GM12878 (cell line): Measurements from ENCODE around the gene RAN. TPM values are rescaled to one million over a fixed set of nuclear protein-coding genes. Genes with fewer than 3 reads are reported as not detected.

ENCODE experiments used
- ATAC-seq: fragments of 200-7000 bp; cut with Tn5 transposase; 3 replicates; pipeline ENCODE4 v1.9.1; 2020; ENCODE audit warnings: mild to moderate bottlenecking, moderate library complexity
- BruUV-seq: library from RNA; stranded (reverse); fragments of 400-500 nt; replicated peaks from 2 replicates; lab custom pipeline; 2021; lab: Mats Ljungman, UMichigan
- CTCF ChIA-PET: fragments of 300-600 bp; sonication (Branson Sonifier 250); formaldehyde crosslinking; extraction: SDS; loops from one replicate; lab custom pipeline; 2021; ENCODE audit warnings: inconsistent platforms; lab: Yijun Ruan, JAX
- POLR2A ChIA-PET: fragments of 350-600 bp; formaldehyde crosslinking; extraction: SDS; loops from one replicate; lab custom pipeline; 2021; ENCODE audit warnings: inconsistent platforms; lab: Charles Lee
- RAD21 ChIA-PET: fragments of 300-600 bp; sonication (Branson Sonifier 250); formaldehyde crosslinking; loops from one replicate; lab custom pipeline; 2023; ENCODE audit warnings: antibody characterized with exemption; ENCODE audit not compliant: unreplicated experiment; lab: Charles Lee
- SMC1A ChIA-PET: fragments of 300-600 bp; sonication (Branson Sonifier 250); formaldehyde crosslinking; loops from one replicate; lab custom pipeline; 2023; ENCODE audit not compliant: unreplicated experiment, uncharacterized antibody; lab: Charles Lee
- DNase-seq: peaks from one replicate; pipeline ENCODE4 v3.0.0-alpha.2; 2011; ENCODE audit warnings: low read depth, low spot score
- FAIRE-seq: peaks from 3 replicates; lab custom pipeline; 2011; peaks lifted over from hg19 to GRCh38; lab: Jason Lieb, UNC
- H2AFZ ChIP-seq: 2 replicates; pipeline ENCODE4 v1.6.0; 2011; ENCODE audit warnings: low read depth, low read length, control low read depth; ENCODE audit not compliant: control insufficient read depth
- H3K27ac ChIP-seq: 2 replicates; pipeline ENCODE4 v1.5.1; 2011; ENCODE audit warnings: control low read depth; ENCODE audit not compliant: control insufficient read depth, insufficient read depth
- H3K27me3 ChIP-seq, 2 experiments: replicated peaks in 1 of 2; 2 replicates each; pipeline versions ENCODE4 v1.6.0 to v1.6.1; 2011; ENCODE audit warnings: low read length in 1 of 2; ENCODE audit not compliant: control insufficient read depth in 2 of 2, insufficient read depth in 2 of 2
- H3K36me3 ChIP-seq, 2 experiments: 2 replicates each; pipeline ENCODE4 v1.5.1; 2011; ENCODE audit warnings: low read length in 1 of 2; ENCODE audit not compliant: control insufficient read depth in 2 of 2, insufficient read depth in 2 of 2
- H3K4me1 ChIP-seq: 2 replicates; pipeline ENCODE4 v1.6.1; 2011; ENCODE audit warnings: mild to moderate bottlenecking, low read length, moderate library complexity, mixed read lengths; ENCODE audit not compliant: control insufficient read depth, insufficient read depth
- H3K4me2 ChIP-seq: 2 replicates; pipeline ENCODE4 v1.6.0; 2011; ENCODE audit warnings: control low read depth; ENCODE audit not compliant: control insufficient read depth, insufficient read depth
- H3K4me3 ChIP-seq: fragments of 200-600 bp; sonication (generic); 2 replicates; pipeline ENCODE4 v1.5.1; 2016
- H3K79me2 ChIP-seq: 2 replicates; pipeline ENCODE4 v1.6.0; 2011; ENCODE audit warnings: low read length; ENCODE audit not compliant: control insufficient read depth, insufficient read depth
- H3K9ac ChIP-seq: 2 replicates; pipeline ENCODE4 v1.8.0; 2011; ENCODE audit warnings: low read length, control low read depth, mixed read lengths; ENCODE audit not compliant: control insufficient read depth, insufficient read depth
- H3K9me3 ChIP-seq: replicated peaks from 3 replicates; pipeline ENCODE4 v1.5.1; 2011; ENCODE audit warnings: mild to moderate bottlenecking, low read length; ENCODE audit not compliant: control insufficient read depth, insufficient read depth
- H4K20me1 ChIP-seq: 2 replicates; pipeline ENCODE4 v1.6.0; 2011; ENCODE audit not compliant: control insufficient read depth, insufficient read depth
- BRCA1 ChIP-seq: IDR thresholded peaks from 2 replicates; pipeline ENCODE4 v1.6.1; 2011; ENCODE audit warnings: low read depth, low read length, improper control_type of control experiment
- CHD1 ChIP-seq: IDR thresholded peaks from 2 replicates; pipeline ENCODE4 v1.6.1; 2012; ENCODE audit warnings: low read depth, low read length, improper control_type of control experiment
- ETV6 ChIP-seq, 2 experiments: fragments of 450-650 bp in 1 of 2; IDR thresholded peaks in 1 of 2; conservative IDR thresholded peaks in 1 of 2; 2 replicates each; pipeline ENCODE4 v1.6.1; 2014; ENCODE audit warnings: antibody characterized with exemption in 1 of 2, borderline replicate concordance in 1 of 2, low read depth in 1 of 2, mild to moderate bottlenecking in 1 of 2, moderate library complexity in 1 of 2
- HSF1 ChIP-seq: fragments of 150-350 bp; IDR thresholded peaks from 2 replicates; pipeline ENCODE4 v1.6.1; 2014; ENCODE audit warnings: mild to moderate bottlenecking, low read depth, low read length
- MYC ChIP-seq: IDR thresholded peaks from 2 replicates; pipeline ENCODE4 v1.6.1; 2011; ENCODE audit warnings: mild to moderate bottlenecking, low read length, moderate library complexity, inconsistent platforms; ENCODE audit not compliant: insufficient read depth, insufficient replicate concordance, insufficient read length, severe bottlenecking
- PML ChIP-seq: IDR thresholded peaks from 2 replicates; pipeline ENCODE4 v1.6.1; 2012; ENCODE audit warnings: low read length, inconsistent platforms
- POU2F2 ChIP-seq: IDR thresholded peaks from 3 replicates; pipeline ENCODE4 v1.6.1; 2011; ENCODE audit warnings: low read depth, mild to moderate bottlenecking, low read length, borderline replicate concordance
- RB1 ChIP-seq: fragments of 450-650 bp; formaldehyde crosslinking; IDR thresholded peaks from 2 replicates; pipeline ENCODE4 v1.6.1; 2017; ENCODE audit warnings: mild to moderate bottlenecking, borderline replicate concordance
- RBBP5 ChIP-seq: fragments of 200-600 bp; sonication (generic); conservative IDR thresholded peaks from 2 replicates; pipeline ENCODE4 v1.6.1; 2016
- STAT1 ChIP-seq: fragments of 450-650 bp; conservative IDR thresholded peaks from 2 replicates; pipeline ENCODE4 v1.6.1; 2014; ENCODE audit warnings: antibody characterized with exemption, mild to moderate bottlenecking
- TAF1 ChIP-seq: IDR thresholded peaks from 2 replicates; pipeline ENCODE4 v1.6.1; 2011; ENCODE audit warnings: mild to moderate bottlenecking, low read depth, low read length, borderline replicate concordance
- TCF12 ChIP-seq: IDR thresholded peaks from 2 replicates; pipeline ENCODE4 v1.6.1; 2011; ENCODE audit warnings: low read depth, mild to moderate bottlenecking, low read length
- ZBTB40 ChIP-seq: fragments of 450-650 bp; IDR thresholded peaks from 2 replicates; pipeline ENCODE4 v1.6.1; 2016; ENCODE audit warnings: mild to moderate bottlenecking, moderate library complexity, borderline replicate concordance
- ZZZ3 ChIP-seq: IDR thresholded peaks from 2 replicates; pipeline ENCODE4 v1.6.1; 2011; ENCODE audit warnings: low read depth; ENCODE audit not compliant: control insufficient read depth, insufficient read length
- in situ Hi-C: fragments of 300-500 bp; cut with MboI; formaldehyde crosslinking; loops from 9 replicates; pipeline ENCODE4 v1.14.3; 2018; ENCODE audit warnings: mixed read lengths
- intact Hi-C: fragments of 100-400 bp; cut with micrococcal nuclease; formaldehyde crosslinking; loops from one replicate; pipeline ENCODE4 v1.14.2; 2022; ENCODE audit not compliant: unreplicated experiment
- polyA plus RNA-seq, 11 experiments: library from polyadenylated mRNA; depleted of rRNA in 4 of 11; unstranded in 6 of 11; stranded (reverse) in 5 of 11; fragments of >200 nt; fragmentation: Nextera tagmentation in 4 of 11; fragmentation: Illumina TruSeq in 1 of 11; extraction: Ambion mirVana in 4 of 11; extraction: Trizol in 1 of 11; gene quantifications; 1 replicate in 1 of 11; 2 replicates in 10 of 11; pipeline versions ENCODE4 v1.2.1 to v1.2.3, GENCODE V29; 2011 to 2016; ENCODE audit warnings: inconsistent platforms in 2 of 11, missing spikeins in 2 of 11, low read depth in 1 of 11
- total RNA-seq, 4 experiments: library from RNA; depleted of rRNA in 3 of 4; stranded (reverse); fragments of >200 nt in 3 of 4; fragmentation: Illumina TruSeq in 1 of 4; extraction: Trizol in 1 of 4; gene quantifications; 2 replicates each; pipeline versions ENCODE4 v1.2.1 to v1.2.3, GENCODE V29; 2013 to 2021
- TF ChIP-seq, protein P1 (sequence below): fragments of 450-650 bp; IDR thresholded peaks from 2 replicates; pipeline ENCODE4 v1.6.1; 2014; ENCODE audit warnings: mild to moderate bottlenecking
- TF ChIP-seq, protein P2 (sequence below): IDR thresholded peaks from 2 replicates; pipeline ENCODE4 v1.6.1; 2011; ENCODE audit warnings: low read depth, low read length, improper control_type of control experiment, borderline replicate concordance
- TF ChIP-seq, protein P3 (sequence below): IDR thresholded peaks from 2 replicates; pipeline ENCODE4 v1.6.1; 2011; ENCODE audit warnings: mild to moderate bottlenecking, low read depth, low read length, moderate library complexity; ENCODE audit not compliant: insufficient replicate concordance

RAN gene
- total and polyA plus RNA-seq, 10 of the 15 experiments (the other 5 are each of a cell fraction or from before 2014, with no cell fraction given): 1,598 to 3,769 (median 2,845) TPM

DNA sequence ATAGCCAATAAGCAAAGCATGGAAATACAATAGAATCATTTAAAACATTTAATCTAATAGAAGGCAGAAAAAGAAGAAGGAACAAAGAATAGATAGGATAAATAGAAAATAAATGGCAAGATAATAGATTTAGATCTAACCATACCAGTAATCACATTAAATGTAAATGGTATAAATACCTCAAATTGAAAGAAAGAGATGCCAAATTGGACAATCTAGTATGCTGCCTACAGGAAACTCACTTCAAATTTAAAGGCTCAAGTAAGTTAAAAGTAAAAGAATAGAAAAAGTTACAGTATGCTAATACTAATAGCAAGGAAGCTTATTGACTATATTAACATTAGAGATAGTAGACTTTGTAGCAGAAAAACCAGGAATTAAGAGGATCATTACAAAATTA lies 40.1 kb downstream of the RAN start:
- Histone ChIP-seq H3K27ac (no peak overlapping the region), H3K79me2 (no peaks in the 10 kb centered on the region), H3K4me3 (no peak overlapping the region), H3K9ac (no peak overlapping the region), H3K4me1 (no peaks in the 10 kb centered on the region), H3K36me3 (no peaks in the 10 kb centered on the region), H3K4me2 (no peak overlapping the region), H2AFZ (no peak overlapping the region), H4K20me1 (no peaks in the 10 kb centered on the region), H3K9me3 (no peaks in the 10 kb centered on the region; the same call in 2 of the 3 replicates), H3K27me3 (no peaks in the 10 kb centered on the region)
- in situ Hi-C loops: no loop called here
- FAIRE-seq (no peak), ATAC-seq (no peak), DNase-seq (no peak)
- ChIA-PET SMC1A (no interaction called here), POLR2A (no interaction called here), RAD21 (no interaction called here), CTCF (no interaction called here)
- no TSS peak for BruUV-seq
- intact Hi-C loops: no loop called here
- TF ChIP-seq ZBTB40: no peak
- TF ChIP-seq TAF1: no peak
- TF ChIP-seq, protein P1, sequence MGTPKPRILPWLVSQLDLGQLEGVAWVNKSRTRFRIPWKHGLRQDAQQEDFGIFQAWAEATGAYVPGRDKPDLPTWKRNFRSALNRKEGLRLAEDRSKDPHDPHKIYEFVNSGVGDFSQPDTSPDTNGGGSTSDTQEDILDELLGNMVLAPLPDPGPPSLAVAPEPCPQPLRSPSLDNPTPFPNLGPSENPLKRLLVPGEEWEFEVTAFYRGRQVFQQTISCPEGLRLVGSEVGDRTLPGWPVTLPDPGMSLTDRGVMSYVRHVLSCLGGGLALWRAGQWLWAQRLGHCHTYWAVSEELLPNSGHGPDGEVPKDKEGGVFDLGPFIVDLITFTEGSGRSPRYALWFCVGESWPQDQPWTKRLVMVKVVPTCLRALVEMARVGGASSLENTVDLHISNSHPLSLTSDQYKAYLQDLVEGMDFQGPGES: no peak
- TF ChIP-seq PML: no peak
- no peak for TF ChIP-seq BRCA1
- TF ChIP-seq TCF12: no peak
- TF ChIP-seq RB1: no peak
- no peak for TF ChIP-seq CHD1
- no peak for TF ChIP-seq ETV6 (conservative IDR thresholded peaks at IDR 0.05 in 1 of 2, IDR thresholded peaks at IDR 0.05 in 1 of 2; ENCODE audit: borderline replicate concordance in 1 of 2, low read depth in 1 of 2)
- no peak for TF ChIP-seq MYC
- no peak for TF ChIP-seq ZZZ3
- TF ChIP-seq RBBP5: no peak
- TF ChIP-seq STAT1: no peak
- TF ChIP-seq, protein P2, sequence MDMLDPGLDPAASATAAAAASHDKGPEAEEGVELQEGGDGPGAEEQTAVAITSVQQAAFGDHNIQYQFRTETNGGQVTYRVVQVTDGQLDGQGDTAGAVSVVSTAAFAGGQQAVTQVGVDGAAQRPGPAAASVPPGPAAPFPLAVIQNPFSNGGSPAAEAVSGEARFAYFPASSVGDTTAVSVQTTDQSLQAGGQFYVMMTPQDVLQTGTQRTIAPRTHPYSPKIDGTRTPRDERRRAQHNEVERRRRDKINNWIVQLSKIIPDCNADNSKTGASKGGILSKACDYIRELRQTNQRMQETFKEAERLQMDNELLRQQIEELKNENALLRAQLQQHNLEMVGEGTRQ: no peak
- TF ChIP-seq POU2F2: no peak
- TF ChIP-seq, protein P3, sequence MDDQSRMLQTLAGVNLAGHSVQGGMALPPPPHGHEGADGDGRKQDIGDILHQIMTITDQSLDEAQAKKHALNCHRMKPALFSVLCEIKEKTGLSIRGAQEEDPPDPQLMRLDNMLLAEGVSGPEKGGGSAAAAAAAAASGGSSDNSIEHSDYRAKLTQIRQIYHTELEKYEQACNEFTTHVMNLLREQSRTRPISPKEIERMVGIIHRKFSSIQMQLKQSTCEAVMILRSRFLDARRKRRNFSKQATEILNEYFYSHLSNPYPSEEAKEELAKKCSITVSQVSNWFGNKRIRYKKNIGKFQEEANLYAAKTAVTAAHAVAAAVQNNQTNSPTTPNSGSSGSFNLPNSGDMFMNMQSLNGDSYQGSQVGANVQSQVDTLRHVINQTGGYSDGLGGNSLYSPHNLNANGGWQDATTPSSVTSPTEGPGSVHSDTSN: no peak
- TF ChIP-seq HSF1: no peak
